NCI-H2107 (cell line): ENCODE data around the gene MRPL1.
A peak's percentile ranks its signal among the peaks of the same experiment; 100 is the strongest.
"Not testable (repeated sequence)": the region's sequence is repeated elsewhere in the genome, so short reads cannot be mapped to it uniquely, and the experiment has no call there.

Source experiments
- DNase-seq: peaks from one replicate; lab custom pipeline; 2025; lab: John Stamatoyannopoulos, UW

Gene MRPL1

DNA sequence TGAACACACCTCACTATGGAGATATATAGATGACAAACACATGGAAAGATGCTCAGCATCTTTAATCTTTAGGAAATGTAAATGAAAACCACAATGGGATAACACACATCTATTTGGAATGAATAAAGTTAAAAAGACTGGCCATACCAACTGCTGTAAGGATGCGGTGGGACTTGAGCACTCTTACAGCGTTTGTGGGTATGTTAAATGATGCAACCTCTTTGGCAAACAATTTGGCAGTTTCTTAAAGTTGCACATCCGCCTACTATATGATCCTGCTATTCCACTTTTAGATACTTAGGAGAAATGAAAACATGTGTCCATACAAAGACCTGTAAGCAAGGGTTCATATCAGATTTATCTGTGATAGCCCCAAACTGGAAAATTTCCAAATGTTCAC is 50.7 kb downstream of the MRPL1 start:
- DNase-seq = no peak

DNA sequence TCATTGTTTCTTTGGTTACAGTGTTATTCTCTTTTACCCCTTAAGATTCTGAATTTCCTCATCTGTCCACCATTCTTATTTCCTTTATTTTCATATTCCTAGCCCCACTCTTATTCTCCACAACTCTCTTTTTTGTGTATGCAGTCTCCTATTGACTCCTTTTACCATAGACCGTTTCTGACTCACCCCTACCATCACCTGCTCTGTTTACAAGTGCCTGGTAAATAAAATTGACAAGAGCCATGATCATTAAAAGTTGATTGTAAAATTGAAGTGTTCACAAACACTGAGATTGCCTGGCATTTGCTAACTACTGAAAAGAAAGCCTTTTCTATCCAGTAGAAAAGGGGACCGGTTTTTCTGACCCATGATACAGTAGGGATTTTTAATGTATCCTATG is 54.4 kb downstream of the MRPL1 start:
- no peak for DNase-seq

DNA sequence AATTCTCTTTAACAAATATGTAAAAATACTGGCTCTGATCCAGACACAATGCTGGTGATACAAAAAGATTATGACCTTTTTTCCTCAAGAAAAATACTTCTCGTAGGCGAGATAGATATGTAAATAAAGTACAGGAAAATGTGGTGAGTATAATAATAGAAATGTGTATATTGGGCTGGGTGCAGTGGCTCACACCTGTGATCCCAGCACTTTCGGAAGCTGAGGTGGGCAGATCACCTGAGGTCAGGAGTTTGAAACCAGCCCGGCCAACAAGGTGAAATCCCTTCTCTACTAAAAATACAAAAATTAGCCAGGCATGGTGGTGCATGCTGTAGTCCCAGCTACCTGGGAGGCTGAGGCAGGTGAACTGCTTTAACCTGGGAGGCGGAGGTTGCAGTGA is 55.0 kb downstream of the MRPL1 start:
- no peak for DNase-seq

DNA sequence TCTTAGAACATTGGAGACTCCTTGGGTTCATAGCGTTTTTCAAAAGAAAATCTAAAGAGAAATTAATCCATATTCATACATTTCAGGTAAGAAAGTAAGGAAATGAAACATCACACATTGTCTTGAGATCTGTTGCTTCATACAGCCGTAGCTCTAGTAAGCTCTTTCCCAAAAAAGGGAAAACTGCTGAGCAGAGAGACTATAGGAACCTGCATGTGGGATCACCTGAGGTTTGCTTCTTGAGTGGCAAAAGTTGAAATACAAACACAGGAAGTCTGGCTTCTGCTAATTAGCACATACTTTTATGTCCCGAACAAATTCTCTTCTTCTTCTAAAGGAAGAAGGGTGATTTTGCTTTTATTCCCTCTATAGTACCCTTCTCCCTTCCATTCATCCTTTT is 57.7 kb downstream of the MRPL1 start:
- no peak for DNase-seq

DNA sequence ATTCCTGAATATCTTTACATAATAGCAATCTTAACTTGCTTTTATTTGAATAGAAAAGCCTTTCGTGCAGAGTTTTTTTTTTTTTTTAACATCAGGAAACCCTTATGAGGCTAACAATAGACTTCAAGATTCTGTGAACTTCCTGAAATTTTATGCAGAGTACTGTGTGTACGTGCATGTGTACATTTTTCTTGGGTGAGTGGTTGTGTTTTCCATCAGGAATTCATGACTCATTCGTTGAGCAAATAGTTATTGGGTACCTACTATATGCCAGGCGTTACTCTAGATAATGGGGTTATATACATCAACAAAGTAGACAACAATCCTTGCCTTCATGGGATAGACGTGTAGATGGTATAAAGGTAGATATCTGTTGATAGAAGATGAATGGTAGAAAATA is 59.1 kb downstream of the MRPL1 start:
- DNase-seq = no peak

DNA sequence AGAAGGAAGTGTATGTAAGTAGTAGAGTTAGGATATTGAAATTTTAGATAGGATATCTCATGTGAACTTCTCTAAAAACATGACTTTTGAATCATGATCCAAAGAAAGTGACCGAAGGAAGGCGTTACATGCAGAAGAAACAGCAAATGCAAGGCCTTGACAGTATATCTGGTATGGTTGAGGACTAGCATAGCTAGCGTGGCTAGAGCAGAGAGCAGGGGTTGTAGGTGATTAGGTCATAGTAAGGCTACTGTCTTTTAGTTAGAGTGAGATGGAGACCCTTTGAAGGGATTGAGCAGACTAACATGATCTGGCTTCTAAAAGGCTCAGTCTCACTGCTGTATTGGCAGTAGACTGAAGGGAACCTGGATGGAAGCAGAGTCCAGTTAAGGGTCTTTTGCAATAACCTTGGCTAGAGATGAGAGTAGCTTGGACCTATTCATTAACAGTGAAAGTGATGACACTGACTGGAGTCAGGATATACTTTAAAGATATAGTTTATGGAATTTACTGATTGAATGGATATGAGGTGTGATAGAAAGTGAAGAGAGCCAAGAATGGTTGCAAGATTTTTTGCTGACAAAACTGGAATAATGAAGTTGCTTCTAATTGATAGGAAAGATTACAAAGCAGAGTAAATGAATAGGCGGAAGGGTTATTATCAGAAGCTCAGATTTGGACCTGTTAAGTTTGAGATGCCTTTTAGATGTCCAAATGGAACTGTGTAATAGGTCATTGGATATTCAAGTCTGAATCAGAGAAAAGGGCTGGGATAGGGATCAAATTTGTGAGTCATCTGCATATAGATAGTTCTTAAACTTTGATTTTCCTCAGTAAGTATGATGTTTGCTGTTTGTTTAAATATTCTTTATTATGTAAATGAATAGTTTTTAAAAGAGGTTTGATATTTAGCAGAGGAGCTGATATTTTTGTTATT is 59.8 kb downstream of the MRPL1 start:
- DNase-seq = no peak

DNA sequence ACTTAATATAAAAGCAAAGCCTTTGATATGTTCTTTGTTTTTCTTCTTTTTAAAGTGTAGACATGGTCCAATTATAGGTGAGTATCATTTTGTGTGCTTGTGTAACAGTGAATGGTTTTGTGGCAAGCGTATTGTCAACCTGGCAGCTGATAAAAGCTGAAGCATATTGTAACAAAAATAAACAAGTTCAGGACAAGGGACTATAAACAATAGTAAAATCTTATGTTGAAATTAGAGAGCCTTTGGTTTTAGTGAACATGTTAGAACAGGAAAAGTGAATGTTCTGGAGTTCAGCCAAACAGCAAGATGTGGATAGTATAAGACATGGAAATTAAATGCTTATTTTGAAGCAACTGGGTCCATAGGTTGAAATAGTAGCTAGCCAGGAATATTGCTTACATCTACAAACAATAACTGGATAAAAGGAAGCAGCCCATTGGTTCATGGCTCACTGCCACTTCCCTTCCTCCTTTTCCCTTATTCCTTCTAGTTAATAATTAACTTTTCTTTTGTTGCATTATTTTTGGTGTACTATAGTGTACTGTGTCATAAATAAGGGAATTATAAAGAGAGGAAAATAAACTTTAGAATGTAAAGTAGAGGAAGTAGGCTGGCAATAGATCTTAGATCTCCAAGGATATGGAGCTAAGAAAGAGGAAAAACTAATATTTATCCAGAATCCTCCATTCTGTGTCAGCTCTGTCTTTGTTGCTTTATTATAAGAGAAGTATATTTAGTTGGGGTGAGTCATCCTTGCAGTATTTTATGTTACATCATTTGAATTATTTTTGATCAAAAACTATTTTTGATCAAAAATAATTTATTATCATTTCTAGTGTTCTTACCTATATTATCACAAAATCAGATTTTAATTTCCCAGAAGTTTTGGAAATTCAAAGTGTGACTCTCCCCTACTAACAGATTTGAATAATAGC is 65.6 kb downstream of the MRPL1 start:
- DNase-seq = peak; percentile 36

DNA sequence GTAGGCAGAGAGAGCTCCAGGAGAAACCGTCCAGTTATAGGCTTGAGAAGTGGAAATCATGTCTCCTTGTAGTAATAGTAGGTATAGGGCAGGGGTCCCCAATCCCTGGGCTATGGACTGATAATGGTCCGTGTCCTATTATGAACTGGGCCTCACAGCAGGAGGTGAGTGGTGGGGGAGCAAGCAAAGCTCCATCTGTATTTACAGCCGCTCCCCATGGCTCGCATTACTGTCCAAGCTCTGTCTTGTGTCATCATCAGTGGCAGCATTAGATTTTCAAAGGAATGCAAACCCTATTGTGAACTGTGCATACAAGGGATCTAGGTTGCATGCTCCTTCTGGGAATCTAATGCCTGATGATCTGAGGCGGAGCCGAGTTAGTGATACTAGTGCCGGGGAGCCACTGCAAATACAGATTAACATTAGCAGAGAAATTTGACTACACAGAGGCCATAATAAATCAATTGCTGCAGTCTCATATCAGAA is 67.6 kb downstream of the MRPL1 start:
- no peak for DNase-seq

DNA sequence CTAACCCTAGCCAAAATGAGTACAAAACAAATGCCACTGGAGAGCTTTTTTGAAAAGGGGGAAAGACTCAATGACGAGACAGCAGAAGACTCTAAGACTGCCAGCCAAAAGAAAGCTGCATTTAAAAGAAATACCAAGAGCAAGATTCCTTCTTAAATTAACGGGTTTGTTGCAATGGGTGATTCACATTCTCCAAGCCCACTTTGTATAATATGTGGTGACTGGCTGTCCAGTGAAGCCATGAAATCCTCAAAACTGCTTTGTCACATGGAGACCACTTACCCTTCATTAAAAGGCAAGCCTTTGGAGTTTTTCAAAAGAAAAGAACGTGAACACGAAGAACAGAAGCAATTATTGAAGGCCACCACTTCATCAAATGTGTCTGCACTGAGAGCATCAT is 68.2 kb downstream of the MRPL1 start:
- no peak for DNase-seq

DNA sequence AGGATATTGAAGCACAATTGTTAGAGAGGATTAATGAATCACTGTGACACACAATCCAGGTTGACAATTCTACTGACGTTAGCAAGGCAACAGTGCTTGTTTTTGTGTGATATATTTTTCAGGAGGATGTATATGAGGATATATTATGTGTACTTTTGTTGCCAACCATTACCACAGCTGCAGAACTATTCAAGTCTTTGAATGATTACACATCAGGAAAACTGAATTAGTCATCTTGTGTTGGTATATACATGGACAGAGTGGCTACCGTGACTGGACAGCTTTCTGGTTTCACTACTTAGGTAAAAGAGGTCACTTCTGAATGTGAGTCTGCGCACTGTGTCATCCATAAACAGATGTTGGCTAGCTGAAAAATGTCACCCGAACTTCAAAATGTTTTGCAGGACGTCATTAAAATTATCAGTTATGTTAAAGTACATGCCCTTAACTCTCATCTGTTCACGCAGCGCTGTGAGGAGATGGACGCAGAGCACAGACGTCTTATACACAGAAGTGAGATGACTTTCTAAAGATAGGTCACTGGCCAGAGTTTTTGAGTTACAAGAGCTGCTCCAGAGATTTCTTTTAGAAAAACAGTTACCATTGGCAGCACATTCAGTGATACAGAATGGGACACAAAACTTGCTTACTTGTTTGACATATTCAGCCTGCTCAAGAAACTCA is 69.0 kb downstream of the MRPL1 start:
- no peak for DNase-seq

DNA sequence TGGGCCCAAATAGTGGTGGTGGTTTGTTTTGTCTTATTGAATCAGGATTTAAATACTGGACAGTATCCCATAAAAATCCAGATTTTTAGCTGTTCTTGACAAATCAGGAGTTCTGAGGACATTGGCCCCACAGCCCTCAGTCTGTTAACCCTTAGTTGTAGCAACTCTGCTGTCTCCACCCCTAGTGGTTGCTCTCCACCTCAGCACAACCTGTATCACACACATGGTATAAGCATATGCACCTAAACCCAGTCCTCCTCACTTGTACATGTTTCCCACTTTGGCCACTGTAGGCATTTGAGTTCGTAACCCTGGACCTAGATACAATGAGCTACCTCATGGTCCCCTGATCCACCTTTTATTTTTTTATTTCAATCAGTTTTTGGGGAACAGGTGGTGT is 75.9 kb downstream of the MRPL1 start:
- DNase-seq = no peak

DNA sequence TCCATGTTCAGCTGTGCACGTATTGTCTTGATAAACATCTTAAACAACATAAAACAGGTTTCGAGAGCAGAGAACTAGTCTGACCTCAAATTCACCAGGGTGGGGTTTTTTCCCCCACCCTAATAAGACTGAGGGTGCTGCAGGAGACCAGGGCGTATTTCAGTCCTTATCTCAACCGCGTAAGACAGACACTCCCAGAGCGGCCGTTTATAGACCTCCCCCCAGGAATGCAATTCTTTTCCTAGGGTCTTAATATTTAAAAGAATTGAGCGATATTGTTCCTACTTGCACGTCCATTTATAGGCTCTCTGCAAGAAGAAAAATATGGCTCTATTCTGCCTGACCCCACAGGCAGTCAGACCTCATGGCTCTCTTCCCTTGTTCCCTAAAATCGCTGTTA is 83.3 kb downstream of the MRPL1 start:
- DNase-seq = not testable (repeated sequence)

DNA sequence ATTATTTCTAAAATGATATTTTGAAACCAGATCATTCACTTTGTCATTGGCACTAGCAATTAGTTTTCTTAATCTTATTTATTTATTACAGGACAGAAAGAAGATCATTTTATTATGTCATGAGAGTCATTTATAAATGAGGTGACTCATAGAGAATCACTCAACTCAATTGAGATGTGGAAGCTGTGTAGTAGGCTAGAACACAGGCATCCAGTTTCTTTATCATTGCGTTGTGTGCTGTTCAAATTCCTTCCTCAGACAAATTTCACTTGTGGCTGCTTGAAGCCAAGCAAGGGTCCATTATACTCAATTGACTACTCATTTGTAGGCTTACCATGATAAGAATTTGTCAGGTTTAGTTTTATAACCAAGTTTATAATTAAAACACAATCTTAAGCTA is 87.6 kb downstream of the MRPL1 start:
- DNase-seq = no peak

DNA sequence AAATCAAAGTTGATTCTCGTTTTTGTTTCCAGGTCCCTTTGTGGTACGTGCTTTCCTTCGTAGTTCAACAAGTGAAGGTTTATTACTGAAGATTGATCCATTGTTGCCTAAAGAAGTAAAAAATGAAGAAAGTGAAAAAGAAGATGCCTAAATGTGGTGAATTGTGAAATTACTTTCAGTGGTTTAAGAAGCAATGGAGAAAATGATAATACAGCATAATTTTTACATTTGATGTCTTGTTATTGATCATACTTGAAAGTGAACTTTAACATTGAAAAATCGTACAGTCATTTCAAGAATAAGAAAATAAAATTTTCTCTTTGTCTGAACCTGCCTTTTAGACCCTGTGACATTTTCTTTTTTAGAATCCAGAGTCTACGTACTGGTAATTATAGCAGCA is 89.8 kb downstream of the MRPL1 start:
- DNase-seq = no peak

DNA sequence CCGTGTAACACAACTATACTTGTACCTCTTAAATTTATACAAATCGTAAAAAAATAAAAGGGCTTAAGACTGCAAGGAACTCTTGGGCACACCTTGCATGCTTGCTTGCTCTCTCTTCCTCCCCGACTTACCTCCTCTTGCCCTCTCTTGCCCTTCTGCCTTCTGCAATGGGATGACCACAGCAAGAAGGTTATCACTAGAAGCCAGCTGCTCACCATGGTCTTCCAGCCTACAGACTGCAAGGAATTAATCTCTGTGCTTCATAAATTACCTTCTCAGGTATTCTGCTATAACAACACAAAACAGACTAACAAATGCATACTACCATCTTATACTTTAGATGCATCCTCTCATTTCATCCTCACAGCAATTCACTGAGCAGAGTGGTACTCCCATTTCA is 92.1 kb downstream of the MRPL1 start:
- no peak for DNase-seq

DNA sequence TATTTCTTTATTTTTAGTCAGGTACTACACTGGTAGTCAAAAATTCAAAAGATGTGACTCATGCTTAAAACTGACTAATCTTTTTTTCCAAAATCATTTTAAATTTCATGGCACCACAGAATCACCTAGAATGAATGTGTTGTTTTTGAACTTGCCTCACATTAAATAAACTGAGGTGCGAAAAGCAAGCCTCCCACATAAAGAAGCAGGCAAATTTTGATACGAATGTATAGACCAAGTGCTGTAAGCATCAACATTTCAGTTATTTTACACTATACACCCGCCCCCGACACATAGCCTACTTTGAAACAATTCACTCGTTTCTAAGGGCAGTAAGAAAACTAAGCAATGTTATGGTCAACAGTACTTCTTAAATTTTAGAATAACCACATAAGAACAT is 94.3 kb downstream of the MRPL1 start:
- no peak for DNase-seq

DNA sequence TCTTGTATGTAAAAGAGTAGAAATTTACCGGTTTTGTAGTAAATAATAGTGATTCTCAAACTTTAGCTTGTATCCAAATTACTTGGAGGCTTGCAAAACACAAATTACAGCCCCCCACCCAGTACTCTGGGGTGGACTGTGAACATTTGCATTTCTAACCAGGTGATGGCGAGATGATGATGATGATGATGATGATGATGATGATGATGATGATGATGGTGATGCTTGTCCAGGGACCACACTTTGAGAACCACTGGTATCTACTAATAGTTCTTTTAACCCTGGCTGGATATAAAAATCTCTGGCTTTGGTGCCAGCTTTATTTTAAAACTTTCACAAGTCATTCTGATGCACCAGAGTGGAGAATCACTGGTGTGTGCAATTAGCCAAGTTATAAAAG is 96.3 kb downstream of the MRPL1 start:
- DNase-seq = no peak

DNA sequence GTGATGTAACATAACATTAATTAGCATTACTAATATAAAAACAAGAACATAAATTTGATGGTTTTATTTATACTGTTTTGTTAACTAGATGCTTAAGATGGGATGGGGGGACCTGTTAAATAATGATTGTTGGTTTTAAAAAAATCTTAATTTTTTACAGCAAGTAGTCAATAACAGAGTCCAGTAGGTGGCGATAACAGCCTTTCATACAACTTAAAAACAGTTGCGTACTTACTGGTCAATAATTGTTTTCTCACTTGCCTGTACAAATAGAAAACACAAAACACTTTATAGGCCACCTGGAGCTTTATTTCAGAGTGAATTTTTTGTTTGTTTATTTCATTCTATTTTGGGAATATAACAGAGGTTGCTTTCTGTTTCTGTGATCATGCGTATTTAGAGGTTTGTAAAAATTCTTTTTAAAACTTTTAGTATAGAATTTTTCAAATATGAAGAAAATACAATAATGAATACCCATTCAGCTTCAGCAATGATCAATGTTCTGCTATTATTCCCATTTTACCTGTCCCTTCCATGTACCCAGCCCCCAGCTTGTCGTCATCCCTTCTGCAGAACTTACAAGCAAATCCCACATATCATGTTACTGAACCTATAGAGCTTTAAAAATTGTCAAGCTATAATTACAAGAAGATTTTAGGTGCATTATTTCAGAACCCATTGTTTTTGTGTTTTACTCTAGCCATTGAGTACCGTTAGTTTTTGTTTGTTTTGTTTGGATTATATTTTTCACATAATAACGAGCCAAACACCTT is 97.1 kb downstream of the MRPL1 start:
- peak; percentile 49 for DNase-seq

DNA sequence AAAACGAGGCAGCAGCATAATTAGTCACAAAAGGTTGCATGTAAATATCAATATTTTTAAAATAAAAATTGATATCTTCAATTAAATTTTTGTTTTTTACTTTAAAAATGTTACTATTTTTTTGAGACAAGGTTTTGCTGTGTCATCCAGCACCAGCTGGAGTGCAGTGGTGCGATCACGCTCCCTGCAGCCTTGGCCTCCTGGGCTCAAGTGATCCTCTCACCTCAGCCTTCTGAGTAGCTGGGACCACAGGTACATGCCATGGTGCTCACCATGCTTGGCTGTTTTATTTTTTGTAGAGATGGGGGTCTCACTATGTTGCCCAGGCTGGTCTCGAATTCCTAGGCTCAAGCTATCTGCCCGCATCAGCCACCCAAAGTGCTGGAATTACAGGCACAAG is 97.7 kb downstream of the MRPL1 start:
- DNase-seq = no peak

DNA sequence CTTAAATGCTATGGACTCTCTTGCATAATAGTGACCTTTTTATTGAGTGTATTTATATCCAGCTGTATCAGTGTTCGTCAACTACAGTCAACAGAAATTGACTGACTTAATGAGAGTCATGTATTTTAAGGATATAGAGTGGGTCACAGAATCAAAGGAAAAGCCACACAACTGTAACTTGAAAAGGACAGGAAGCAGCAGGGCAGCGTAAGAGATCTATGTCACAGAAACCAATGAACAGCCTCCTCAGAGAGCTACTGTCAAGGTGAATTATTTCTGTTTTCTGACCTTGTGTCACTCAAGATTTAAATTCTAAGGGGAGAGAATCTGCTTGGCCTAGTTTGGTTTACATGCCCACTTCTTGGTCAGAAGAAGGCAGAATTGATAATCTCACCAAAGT is 100.4 kb downstream of the MRPL1 start:
- no peak for DNase-seq

DNA sequence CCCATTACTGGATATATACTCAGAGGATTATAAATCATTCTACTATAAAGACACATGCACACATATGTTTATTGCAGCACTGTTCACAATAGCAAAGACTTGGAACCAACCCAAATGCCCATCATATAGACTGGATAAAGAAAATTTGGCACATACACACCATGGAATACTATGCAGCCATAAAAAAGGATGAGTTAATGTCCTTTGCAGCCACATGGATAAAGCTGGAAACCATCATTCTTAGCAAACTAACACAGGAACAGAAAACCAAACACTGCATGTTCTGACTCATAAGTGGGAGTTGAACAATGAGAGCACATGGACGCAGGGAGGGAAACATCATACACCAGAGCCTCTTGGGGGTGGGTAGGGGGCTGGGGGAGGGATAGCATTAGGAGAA is 111.0 kb downstream of the MRPL1 start:
- not testable (repeated sequence) for DNase-seq
